DND-41 (cell line): Measurements from ENCODE around the gene PPP3CB.

Experiments
- ATAC-seq: fragments of 200-7000 bp; cut with Tn5 transposase; 3 replicates; pipeline ENCODE4 v1.9.1; 2021; ENCODE audit warnings: low read depth; ENCODE audit not compliant: insufficient read depth
- DNase-seq: peaks from one replicate; pipeline ENCODE4 v3.0.0-alpha.2; 2020
- H2AFZ ChIP-seq: 2 replicates; pipeline ENCODE4 v1.6.0; 2012; ENCODE audit warnings: low read depth, low read length
- H3K27ac ChIP-seq: 2 replicates; pipeline ENCODE4 v1.5.1; 2012; ENCODE audit warnings: low read length, inconsistent platforms
- H3K27me3 ChIP-seq: fragments of 200-600 bp; sonication (generic); 2 replicates; pipeline ENCODE4 v1.6.0; 2012; ENCODE audit warnings: low read length, mild to moderate bottlenecking, inconsistent platforms; ENCODE audit not compliant: insufficient read depth, poor library complexity
- H3K36me3 ChIP-seq: 2 replicates; pipeline ENCODE4 v1.5.1; 2012; ENCODE audit warnings: low read length, inconsistent platforms; ENCODE audit not compliant: insufficient read depth
- H3K4me1 ChIP-seq: 2 replicates; pipeline ENCODE4 v1.5.1; 2012; ENCODE audit warnings: mild to moderate bottlenecking, low read length; ENCODE audit not compliant: insufficient read depth
- H3K4me2 ChIP-seq: 2 replicates; pipeline ENCODE4 v1.6.0; 2012; ENCODE audit warnings: mild to moderate bottlenecking, moderate library complexity, low read length, inconsistent platforms; ENCODE audit not compliant: insufficient read depth
- H3K4me3 ChIP-seq, 2 experiments: fragments of 200-600 bp in 1 of 2; shearing (Covaris generic) in 1 of 2; 2 replicates each; pipeline ENCODE4 v1.5.1; 2012 to 2016; ENCODE audit warnings: inconsistent platforms in 2 of 2, low read length in 2 of 2, mild to moderate bottlenecking in 2 of 2, low read depth in 1 of 2, moderate library complexity in 1 of 2
- H3K79me2 ChIP-seq: 2 replicates; pipeline ENCODE4 v1.6.0; 2012; ENCODE audit warnings: low read length, inconsistent platforms; ENCODE audit not compliant: insufficient read depth
- H3K9ac ChIP-seq: 2 replicates; pipeline ENCODE4 v1.6.0; 2012; ENCODE audit warnings: low read depth, mild to moderate bottlenecking, inconsistent platforms, low read length, moderate library complexity
- H3K9me3 ChIP-seq: 2 replicates; pipeline ENCODE4 v1.5.1; 2012; ENCODE audit warnings: low read length, moderate library complexity, mild to moderate bottlenecking, inconsistent platforms; ENCODE audit not compliant: insufficient read depth, severe bottlenecking
- H4K20me1 ChIP-seq: 2 replicates; pipeline ENCODE4 v1.6.0; 2012; ENCODE audit warnings: low read length; ENCODE audit not compliant: insufficient read depth
- EZH2 ChIP-seq: IDR thresholded peaks from 3 replicates; pipeline ENCODE4 v1.6.1; 2012; ENCODE audit warnings: borderline replicate concordance, low read depth, mild to moderate bottlenecking, moderate library complexity, low read length, inconsistent platforms; ENCODE audit not compliant: severe bottlenecking
- TF ChIP-seq, protein P1 (sequence below): IDR thresholded peaks from 2 replicates; pipeline ENCODE4 v1.5.1; 2012; ENCODE audit warnings: borderline replicate concordance, low read length, moderate library complexity, mild to moderate bottlenecking; ENCODE audit not compliant: poor library complexity, severe bottlenecking; ENCODE audit errors: extremely low read depth

The PPP3CB gene

GRCh38 chr10:73493781-73494180, 2.0 kb downstream of the PPP3CB start:
- H3K4me1 ChIP-seq: peaks cover 37% of the 10 kb centered on the region
- H3K79me2 ChIP-seq: peaks cover 79% of the 10 kb centered on the region
- TF ChIP-seq, protein P1, sequence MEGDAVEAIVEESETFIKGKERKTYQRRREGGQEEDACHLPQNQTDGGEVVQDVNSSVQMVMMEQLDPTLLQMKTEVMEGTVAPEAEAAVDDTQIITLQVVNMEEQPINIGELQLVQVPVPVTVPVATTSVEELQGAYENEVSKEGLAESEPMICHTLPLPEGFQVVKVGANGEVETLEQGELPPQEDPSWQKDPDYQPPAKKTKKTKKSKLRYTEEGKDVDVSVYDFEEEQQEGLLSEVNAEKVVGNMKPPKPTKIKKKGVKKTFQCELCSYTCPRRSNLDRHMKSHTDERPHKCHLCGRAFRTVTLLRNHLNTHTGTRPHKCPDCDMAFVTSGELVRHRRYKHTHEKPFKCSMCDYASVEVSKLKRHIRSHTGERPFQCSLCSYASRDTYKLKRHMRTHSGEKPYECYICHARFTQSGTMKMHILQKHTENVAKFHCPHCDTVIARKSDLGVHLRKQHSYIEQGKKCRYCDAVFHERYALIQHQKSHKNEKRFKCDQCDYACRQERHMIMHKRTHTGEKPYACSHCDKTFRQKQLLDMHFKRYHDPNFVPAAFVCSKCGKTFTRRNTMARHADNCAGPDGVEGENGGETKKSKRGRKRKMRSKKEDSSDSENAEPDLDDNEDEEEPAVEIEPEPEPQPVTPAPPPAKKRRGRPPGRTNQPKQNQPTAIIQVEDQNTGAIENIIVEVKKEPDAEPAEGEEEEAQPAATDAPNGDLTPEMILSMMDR: no peak
- no peak for TF ChIP-seq EZH2
- no peaks in the 10 kb centered on the region for H3K9me3 ChIP-seq
- peak overlapping the region; percentile 88; the same call in 1 of the 2 replicates for H3K9ac ChIP-seq
- H2AFZ ChIP-seq: no peak overlapping the region
- H3K27ac ChIP-seq: no peak overlapping the region
- peak overlapping the region in 1 of 2 experiments; percentile 95; a peak in 2 of 4 replicates for H3K4me3 ChIP-seq
- no peaks in the 10 kb centered on the region for H3K27me3 ChIP-seq
- ATAC-seq (no peak), DNase-seq (no peak)
- H3K36me3 ChIP-seq: peaks cover 2% of the 10 kb centered on the region; the same call in 1 of the 2 replicates
- H3K4me2 ChIP-seq: peak overlapping the region; percentile 77
- peaks cover 5% of the 10 kb centered on the region; the same call in 1 of the 2 replicates for H4K20me1 ChIP-seq

DNA sequence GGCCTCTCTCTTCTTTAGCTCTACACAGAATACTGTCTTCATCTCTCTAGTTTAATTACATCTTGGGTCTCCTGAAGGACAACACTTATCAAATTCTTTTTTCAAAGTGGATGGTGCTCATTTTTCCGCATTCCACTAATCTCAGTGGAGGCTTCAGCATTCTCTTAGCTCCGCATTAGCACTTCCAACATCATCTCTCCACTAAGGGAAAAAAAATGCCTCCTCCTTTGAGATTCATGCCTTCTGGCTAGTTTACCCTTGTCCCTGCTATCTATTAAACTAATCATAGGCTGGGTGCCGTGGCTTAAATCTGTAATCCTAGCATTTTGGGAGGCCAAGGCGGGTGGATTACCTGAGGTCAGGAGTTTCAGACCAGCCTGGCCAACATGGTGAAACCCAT, 9.2 kb downstream of the PPP3CB start:
- Histone ChIP-seq H3K27me3 (no peaks in the 10 kb centered on the region), H3K4me3 (no peak overlapping the region), H3K27ac (no peak overlapping the region), H3K9ac (no peak overlapping the region), H3K9me3 (no peaks in the 10 kb centered on the region), H3K4me2 (no peak overlapping the region), H3K4me1 (no peaks in the 10 kb centered on the region), H3K36me3 (peaks cover 24% of the 10 kb centered on the region), H3K79me2 (peaks cover 91% of the 10 kb centered on the region), H2AFZ (no peak overlapping the region), H4K20me1 (peaks cover 2% of the 10 kb centered on the region)
- ATAC-seq (no peak), DNase-seq (no peak)
- no peak for TF ChIP-seq EZH2
- TF ChIP-seq, protein P1: no peak

GRCh38 chr10:73485320-73485719, 10.5 kb downstream of the PPP3CB start:
- no peaks in the 10 kb centered on the region for H3K9me3 ChIP-seq
- ATAC-seq (no peak), DNase-seq (no peak)
- H3K36me3 ChIP-seq: peaks cover 24% of the 10 kb centered on the region
- H3K79me2 ChIP-seq: peaks cover 88% of the 10 kb centered on the region
- H3K27ac ChIP-seq: no peak overlapping the region
- no peak overlapping the region for H3K4me2 ChIP-seq
- H3K4me1 ChIP-seq: no peaks in the 10 kb centered on the region
- H2AFZ ChIP-seq: no peak overlapping the region
- no peaks in the 10 kb centered on the region for H3K27me3 ChIP-seq
- peaks cover 2% of the 10 kb centered on the region for H4K20me1 ChIP-seq
- TF ChIP-seq EZH2: no peak
- TF ChIP-seq, protein P1: no peak
- no peak overlapping the region for H3K9ac ChIP-seq
- no peak overlapping the region for H3K4me3 ChIP-seq

DNA sequence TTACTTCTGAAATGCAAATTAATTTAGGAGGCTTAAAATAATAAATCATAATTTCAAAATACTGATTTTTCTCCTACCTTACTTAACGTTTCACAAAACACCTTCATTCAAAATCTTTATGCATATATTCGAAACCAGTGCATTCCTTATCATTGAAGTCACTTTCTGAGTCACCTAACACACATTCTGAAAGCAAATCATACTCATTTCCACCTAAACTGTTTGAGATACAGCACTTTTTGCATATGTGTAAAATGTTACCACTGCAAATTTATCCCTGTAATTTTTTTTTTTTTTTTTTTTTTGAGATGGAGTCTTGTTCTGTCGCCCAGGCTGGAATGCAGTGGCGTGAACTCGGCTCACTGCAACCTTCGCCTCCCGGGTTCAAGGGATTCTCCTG, 15.7 kb downstream of the PPP3CB start:
- Histone ChIP-seq H3K9me3 (no peaks in the 10 kb centered on the region), H3K36me3 (peaks cover 53% of the 10 kb centered on the region), H3K4me2 (no peak overlapping the region), H2AFZ (no peak overlapping the region), H3K27me3 (no peaks in the 10 kb centered on the region), H3K4me1 (no peaks in the 10 kb centered on the region), H3K27ac (no peak overlapping the region), H3K4me3 (no peak overlapping the region), H3K9ac (no peak overlapping the region), H4K20me1 (no peaks in the 10 kb centered on the region; the same call in 1 of the 2 replicates), H3K79me2 (peaks cover 45% of the 10 kb centered on the region)
- DNase-seq (no peak), ATAC-seq (no peak)
- TF ChIP-seq, protein P1: no peak
- no peak for TF ChIP-seq EZH2
